Measurements from ENCODE around the gene PLXNC1. TPM values are rescaled to one million over a fixed set of nuclear protein-coding genes. Genes with fewer than 3 reads are reported as not detected.

Gene PLXNC1
- polyA plus RNA-seq, 3 donors = 0.84 to 4.6 (median 3.2) TPM

- WGBS, 3 donors = 92 to 99% (median 97%) methylated on average over 5 of the region's 5 CpGs
- H3K27ac ChIP-seq (ENCODE audit: low read depth, low read length) = no peak overlapping the region
Measured at GRCh38 chr12:94171595-94171930, 23.2 kb downstream of the PLXNC1 start.

GRCh38 chr12:94172031-94172430, 23.7 kb downstream of the PLXNC1 start:
- 66 to 86% (median 73%) methylated on average over 5 of the region's 5 CpGs for WGBS, 3 donors
- H3K27ac ChIP-seq (ENCODE audit: low read depth, low read length) = no peak overlapping the region

- 48 to 75% (median 56%) methylated on average over 9 of the region's 9 CpGs for WGBS, 3 donors
- no peak overlapping the region for H3K27ac ChIP-seq (ENCODE audit: low read depth, low read length)
Measured at GRCh38 chr12:94172973-94173372, 24.6 kb downstream of the PLXNC1 start.

- no peak overlapping the region for H3K27ac ChIP-seq (ENCODE audit: low read depth, low read length)
- WGBS, 3 donors = 52 to 85% (median 67%) methylated on average over 7 of the region's 7 CpGs
Measured at GRCh38 chr12:94173660-94174265, 25.4 kb downstream of the PLXNC1 start.

GRCh38 chr12:94174576-94174975, 26.2 kb downstream of the PLXNC1 start:
- WGBS, 3 donors = 49 to 88% (median 52%) methylated on average over 1 of the region's 1 CpG
- H3K27ac ChIP-seq (ENCODE audit: low read depth, low read length) = no peak overlapping the region

GRCh38 chr12:94175763-94176668, 27.6 kb downstream of the PLXNC1 start:
- H3K27ac ChIP-seq (ENCODE audit: low read depth, low read length) = no peak overlapping the region
- 54 to 68% (median 60%) methylated on average over 10 of the region's 10 CpGs for WGBS, 3 donors

- no peak overlapping the region for H3K27ac ChIP-seq (ENCODE audit: low read depth, low read length)
Measured at GRCh38 chr12:94178054-94178453, 29.7 kb downstream of the PLXNC1 start.

- WGBS, 3 donors = 47 to 69% (median 63%) methylated on average over 3 of the region's 3 CpGs
- no peak overlapping the region for H3K27ac ChIP-seq (ENCODE audit: low read depth, low read length)
Measured at GRCh38 chr12:94178882-94179281, 30.5 kb downstream of the PLXNC1 start.

- WGBS, 3 donors = 65 to 100% (median 67%) methylated on average over 3 of the region's 3 CpGs
- H3K27ac ChIP-seq (ENCODE audit: low read depth, low read length) = no peak overlapping the region
Measured at GRCh38 chr12:94179723-94180122, 31.3 kb downstream of the PLXNC1 start.

GRCh38 chr12:94180558-94181296, 32.4 kb downstream of the PLXNC1 start:
- no peak overlapping the region for H3K27ac ChIP-seq (ENCODE audit: low read depth, low read length)
- 70 to 91% (median 75%) methylated on average over 6 of the region's 6 CpGs for WGBS, 3 donors

GRCh38 chr12:94182986-94183707, 34.8 kb downstream of the PLXNC1 start:
- 32 to 85% (median 73%) methylated on average over 5 of the region's 5 CpGs for WGBS, 3 donors
- H3K27ac ChIP-seq (ENCODE audit: low read depth, low read length) = no peak overlapping the region

GRCh38 chr12:94183708-94184379, 35.5 kb downstream of the PLXNC1 start:
- H3K27ac ChIP-seq (ENCODE audit: low read depth, low read length) = no peak overlapping the region
- 69 to 95% (median 89%) methylated on average over 9 of the region's 9 CpGs for WGBS, 3 donors

- 78 to 81% (median 81%) methylated on average over 7 of the region's 7 CpGs for WGBS, 3 donors
- no peak overlapping the region for H3K27ac ChIP-seq (ENCODE audit: low read depth, low read length)
Measured at GRCh38 chr12:94184995-94185719, 36.8 kb downstream of the PLXNC1 start.

- H3K27ac ChIP-seq (ENCODE audit: low read depth, low read length) = no peak overlapping the region
- 88 to 91% (median 90%) methylated on average over 7 of the region's 7 CpGs for WGBS, 3 donors
Measured at GRCh38 chr12:94185801-94186200, 37.4 kb downstream of the PLXNC1 start.

- WGBS, 3 donors = 60 to 69% (median 65%) methylated on average over 40 of the region's 40 CpGs
Measured at GRCh38 chr12:94186278-94187241, 38.2 kb downstream of the PLXNC1 start.

GRCh38 chr12:94187361-94187760, 39.0 kb downstream of the PLXNC1 start:
- H3K27ac ChIP-seq (ENCODE audit: low read depth, low read length) = no peak overlapping the region
- 70 to 89% (median 74%) methylated on average over 12 of the region's 12 CpGs for WGBS, 3 donors

More at GRCh38 chr12:94186278-94187241, 38.2 kb downstream of the PLXNC1 start:
- H3K27ac ChIP-seq (ENCODE audit: low read depth, low read length) = no peak overlapping the region

Measured in adipose tissue (tissue), 3 donors.